HG03280 (cell line): ENCODE data around the gene ADAMTS2.
"Not testable (repeated sequence)": the region's sequence is repeated elsewhere in the genome, so short reads cannot be mapped to it uniquely, and the experiment has no call there.

Experiments used
- ATAC-seq: cut with Tn5 transposase; IDR thresholded peaks from one replicate; pipeline ENCODE4 v1.9.1; 2021; ENCODE audit warnings: mild to moderate bottlenecking, moderate library complexity; ENCODE audit not compliant: unreplicated experiment

The ADAMTS2 gene

GRCh38 chr5:179221196-179221876, 123.9 kb downstream of the ADAMTS2 start:
- ATAC-seq = no peak

- ATAC-seq = no peak
Measured at GRCh38 chr5:179220716-179221115, 124.5 kb downstream of the ADAMTS2 start.

- no peak for ATAC-seq
Measured at GRCh38 chr5:179219661-179220620, 125.3 kb downstream of the ADAMTS2 start.

- ATAC-seq = no peak
Measured at GRCh38 chr5:179218943-179219330, 126.3 kb downstream of the ADAMTS2 start.

GRCh38 chr5:179217956-179218942, 127.0 kb downstream of the ADAMTS2 start:
- ATAC-seq = no peak

GRCh38 chr5:179217356-179217755, 127.9 kb downstream of the ADAMTS2 start:
- no peak for ATAC-seq

- not testable (repeated sequence) for ATAC-seq
Measured at GRCh38 chr5:179216381-179216780, 128.9 kb downstream of the ADAMTS2 start.

GRCh38 chr5:179215576-179215975, 129.7 kb downstream of the ADAMTS2 start:
- no peak for ATAC-seq

- no peak for ATAC-seq
Measured at GRCh38 chr5:179214678-179215077, 130.6 kb downstream of the ADAMTS2 start.

GRCh38 chr5:179212870-179213269, 132.4 kb downstream of the ADAMTS2 start:
- no peak for ATAC-seq

- no peak for ATAC-seq
Measured at GRCh38 chr5:179211631-179212030, 133.6 kb downstream of the ADAMTS2 start.

- ATAC-seq = no peak
Measured at GRCh38 chr5:179211068-179211467, 134.2 kb downstream of the ADAMTS2 start.

GRCh38 chr5:179210478-179210877, 134.8 kb downstream of the ADAMTS2 start:
- no peak for ATAC-seq

GRCh38 chr5:179209359-179210150, 135.7 kb downstream of the ADAMTS2 start:
- ATAC-seq = no peak

GRCh38 chr5:179208706-179209358, 136.4 kb downstream of the ADAMTS2 start:
- ATAC-seq = no peak

GRCh38 chr5:179207920-179208705, 137.1 kb downstream of the ADAMTS2 start:
- no peak for ATAC-seq

- no peak for ATAC-seq
Measured at GRCh38 chr5:179207470-179207869, 137.8 kb downstream of the ADAMTS2 start.

GRCh38 chr5:179206366-179206765, 138.9 kb downstream of the ADAMTS2 start:
- ATAC-seq = no peak

GRCh38 chr5:179205277-179205676, 140.0 kb downstream of the ADAMTS2 start:
- ATAC-seq = no peak
